Activated T-cell treated with anti-CD3 and anti-CD28 coated beads, Interleukin-2, amount 50 U/mL, for 1 hour (primary cell): ENCODE data around the gene ANP32A.
A peak's percentile ranks its signal among the peaks of the same experiment; 100 is the strongest.

ENCODE experiments used
- DNase-seq: peaks from one replicate; pipeline ENCODE4 v3.0.0-alpha.2; 2020

ANP32A gene

DNA sequence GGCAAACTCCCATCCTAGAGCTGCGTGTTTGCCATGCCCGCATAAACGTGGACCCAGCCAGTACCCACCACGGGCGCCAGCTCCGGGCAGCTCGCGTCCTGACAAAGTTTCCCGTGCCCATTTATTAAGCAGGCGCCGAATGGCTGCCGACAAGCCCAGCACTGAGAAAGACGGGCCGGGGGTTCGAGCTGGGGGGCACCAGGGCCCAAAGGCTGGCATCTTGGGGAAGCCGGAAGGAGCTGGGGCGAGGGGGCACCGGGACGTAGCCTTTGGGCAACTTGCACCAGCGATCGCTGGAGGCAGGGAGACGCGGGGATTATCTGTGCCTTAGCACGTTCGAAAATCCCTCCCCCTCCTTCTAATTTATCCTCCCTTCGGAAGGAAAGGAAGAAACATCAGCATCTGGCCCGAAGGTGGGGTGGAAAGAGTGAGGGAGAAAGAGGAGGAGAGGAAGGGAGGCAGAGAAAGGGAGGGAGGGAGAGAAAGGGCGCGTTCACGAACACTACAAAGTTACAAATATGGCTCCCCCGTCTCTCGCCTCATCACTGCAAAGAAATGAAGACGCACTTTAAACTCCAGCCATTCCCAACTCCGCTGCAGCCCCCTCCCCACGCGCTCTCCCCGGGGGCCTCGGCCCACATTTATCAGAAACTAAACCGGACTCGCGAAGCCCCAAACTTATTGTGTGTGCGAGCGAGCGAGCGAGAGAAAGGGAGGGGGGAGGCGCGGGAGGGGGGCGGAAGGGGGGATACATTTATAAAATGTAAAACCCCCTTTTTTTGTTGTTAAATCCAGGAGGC, 1.0 kb downstream of the ANP32A start:
- peak; percentile 69 for DNase-seq

- peak; percentile 58 for DNase-seq
Observed at GRCh38 chr15:68818769-68819494, 1.8 kb downstream of the ANP32A start.

- peak; percentile 79 for DNase-seq
Observed at GRCh38 chr15:68818066-68818768, 2.5 kb downstream of the ANP32A start.

DNA sequence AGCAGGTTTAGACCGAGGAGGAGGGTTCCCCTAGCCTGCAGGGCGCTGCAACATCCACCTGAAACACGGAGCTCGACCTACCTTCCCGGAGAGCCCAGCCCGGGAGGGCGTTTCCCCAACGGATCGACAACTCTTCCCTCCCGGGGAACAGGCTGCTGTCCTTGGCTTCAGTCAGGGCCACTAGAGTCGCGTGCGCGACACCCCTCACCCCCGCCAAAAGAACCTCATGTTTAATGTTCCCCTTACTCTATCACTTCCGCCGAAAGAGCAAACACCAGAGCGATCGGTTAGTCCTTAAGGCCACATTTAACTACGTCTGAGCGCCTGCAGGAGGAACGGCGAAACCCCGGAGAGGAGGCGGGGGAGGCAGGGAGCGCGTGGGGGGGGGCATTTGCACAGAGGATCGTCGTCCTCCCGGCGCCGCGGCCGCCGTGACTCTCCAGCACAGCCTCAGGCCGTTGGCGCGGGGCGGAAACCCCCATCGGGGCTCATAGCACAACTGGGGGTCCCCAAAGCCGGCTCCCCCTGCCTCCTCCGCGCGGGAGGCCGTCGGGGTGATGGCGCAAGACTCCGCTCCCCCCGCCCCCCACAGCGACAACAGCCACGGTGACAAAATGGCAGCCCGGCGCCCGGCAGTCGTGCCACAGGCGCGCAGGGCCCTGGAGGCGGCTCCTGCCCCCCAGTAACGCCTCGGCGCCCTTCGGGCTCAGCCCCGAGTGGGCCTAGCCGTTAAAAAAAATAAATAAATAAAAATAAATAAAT, 3.2 kb downstream of the ANP32A start:
- DNase-seq, result peak; percentile 85

- DNase-seq, result no peak
Observed at GRCh38 chr15:68816795-68817303, 3.8 kb downstream of the ANP32A start.

DNA sequence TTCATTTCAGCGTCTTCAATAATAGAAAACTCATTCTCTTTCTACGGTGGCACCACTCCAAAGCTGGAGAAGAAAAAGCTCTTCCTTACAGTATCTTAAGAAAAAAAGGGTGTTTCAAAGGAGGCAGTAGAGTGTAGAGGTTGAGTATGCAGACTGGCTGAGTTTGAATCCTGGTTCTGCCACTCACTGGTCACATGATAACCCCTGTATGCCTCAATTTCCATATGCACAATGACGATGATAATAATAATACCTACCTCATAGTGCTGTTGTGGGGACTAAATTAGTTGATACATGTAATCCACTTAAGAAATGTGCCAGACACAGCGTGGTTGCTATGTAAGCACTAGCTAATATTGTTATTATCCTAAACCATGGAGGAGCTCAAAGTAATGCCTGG, 4.5 kb downstream of the ANP32A start:
- no peak for DNase-seq

DNA sequence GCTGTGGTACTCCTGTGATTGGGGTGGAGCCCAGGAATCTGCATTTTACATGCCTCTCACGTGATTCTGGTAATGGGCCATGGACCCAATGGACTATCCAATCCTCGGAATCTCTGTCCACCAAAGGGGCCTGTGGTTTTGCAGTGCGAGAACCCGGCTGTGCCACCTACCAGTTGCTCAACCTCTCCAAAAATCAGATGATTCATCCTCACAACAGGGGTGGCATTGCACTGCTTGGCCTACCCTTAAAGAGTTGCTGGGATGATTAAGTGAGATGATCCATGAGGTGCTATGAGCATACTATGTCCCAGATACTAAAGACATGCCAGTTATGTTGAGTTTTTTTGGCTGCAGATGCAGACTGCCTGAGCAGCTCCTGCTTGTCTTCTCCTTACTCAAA, 5.1 kb downstream of the ANP32A start:
- no peak for DNase-seq

- DNase-seq, result no peak
Observed at GRCh38 chr15:68814596-68814995, 6.1 kb downstream of the ANP32A start.

DNA sequence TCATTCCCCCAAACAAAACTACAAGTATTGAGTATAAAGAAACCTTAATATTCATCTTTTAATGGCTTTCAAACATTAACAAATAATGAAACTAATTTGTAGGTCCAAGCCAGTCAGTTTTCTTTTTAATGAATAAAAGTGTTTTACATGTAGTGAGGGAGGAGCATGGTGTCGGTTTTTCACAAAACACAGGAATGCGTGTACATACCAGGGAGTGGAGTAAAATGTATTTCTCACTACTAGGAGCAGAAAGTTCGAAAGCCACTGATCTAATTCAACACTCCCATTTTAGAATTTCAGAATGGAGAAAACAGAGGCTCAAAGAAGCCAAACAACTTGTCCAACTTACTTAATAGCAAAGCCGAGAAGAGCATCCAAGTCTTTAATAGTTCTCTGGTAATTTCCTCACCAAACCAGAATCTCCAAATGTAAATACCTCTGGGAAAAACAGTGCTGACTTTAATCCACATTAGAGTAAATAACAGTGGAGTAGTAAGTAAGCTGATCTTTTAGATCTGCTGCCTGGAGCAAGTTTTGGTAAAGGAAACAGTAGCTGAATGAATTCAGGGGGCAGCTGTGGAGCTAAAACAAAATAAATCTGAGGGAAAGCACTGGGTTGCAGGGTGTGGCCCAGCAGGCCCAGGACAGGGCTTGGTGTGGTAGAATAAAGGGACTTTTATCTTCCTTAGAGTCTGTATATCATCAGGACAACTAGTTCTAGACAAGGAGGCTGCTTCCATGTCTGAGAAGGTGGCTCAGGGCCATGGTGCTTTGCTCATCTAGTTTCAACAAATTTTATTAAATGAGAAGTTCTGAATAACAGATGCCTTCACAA, 7.9 kb downstream of the ANP32A start:
- DNase-seq, result no peak

DNA sequence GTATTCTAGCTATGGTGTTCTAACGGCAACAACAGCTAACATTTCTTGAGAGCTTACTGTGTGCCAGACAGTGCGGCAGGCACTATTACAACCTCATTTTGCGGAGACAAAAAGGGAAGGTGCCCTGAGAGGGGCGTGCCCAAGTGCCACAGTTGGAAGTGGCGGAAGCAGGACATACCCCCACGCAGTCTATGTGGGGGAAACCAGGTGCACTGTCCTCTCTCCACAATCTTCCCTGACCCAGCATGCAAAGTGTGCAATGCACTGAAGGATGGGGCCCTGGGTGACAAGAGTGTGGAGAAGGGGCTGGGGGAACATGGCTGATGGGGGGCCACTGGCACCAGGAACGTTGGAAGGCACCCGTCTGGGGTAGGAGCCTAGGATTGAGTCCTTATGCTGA, 8.6 kb downstream of the ANP32A start:
- DNase-seq, result no peak

- no peak for DNase-seq
Observed at GRCh38 chr15:68809517-68809916, 11.2 kb downstream of the ANP32A start.

- no peak for DNase-seq
Observed at GRCh38 chr15:68808770-68809169, 11.9 kb downstream of the ANP32A start.

- no peak for DNase-seq
Observed at GRCh38 chr15:68808091-68808490, 12.6 kb downstream of the ANP32A start.

DNA sequence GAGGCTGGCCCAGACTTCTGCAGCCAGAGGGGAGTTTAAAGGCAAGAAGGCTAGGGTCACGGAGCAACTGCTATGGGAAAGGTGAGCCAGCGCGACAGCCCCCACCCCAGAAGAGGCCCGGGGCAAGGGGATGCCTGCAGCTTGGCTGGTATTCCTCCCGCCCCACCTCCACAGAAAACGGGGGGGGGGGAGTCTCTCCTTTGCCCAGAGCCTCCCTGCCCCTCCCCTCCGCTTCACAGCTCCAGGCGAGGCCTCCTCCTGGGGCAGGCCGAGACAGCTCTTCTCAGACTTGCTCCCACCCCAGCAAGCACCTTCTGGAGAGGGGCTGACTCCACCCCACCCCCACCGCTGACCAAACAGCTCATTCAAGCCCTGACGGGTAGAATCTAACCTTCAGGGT, 13.4 kb downstream of the ANP32A start:
- DNase-seq, result no peak

- DNase-seq, result no peak
Observed at GRCh38 chr15:68806220-68807060, 14.3 kb downstream of the ANP32A start.

DNA sequence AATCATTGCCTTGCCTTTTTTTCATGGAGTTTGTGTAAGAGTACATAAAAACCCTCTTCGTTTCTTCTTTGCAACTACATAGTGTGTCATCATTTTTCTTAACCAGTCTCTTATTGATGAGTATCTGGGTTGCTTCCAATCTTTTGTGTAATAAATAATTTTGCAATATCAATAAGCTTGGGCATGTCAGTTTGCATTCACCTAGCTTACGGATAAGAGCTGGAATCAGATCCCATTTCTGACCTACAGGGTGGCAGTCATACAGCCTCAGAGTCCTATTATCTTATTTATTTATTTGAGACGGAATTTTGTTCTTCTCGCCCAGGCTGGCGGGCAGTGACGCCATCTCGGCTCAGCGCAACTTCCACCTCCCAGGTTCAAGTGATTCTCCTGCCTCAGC, 18.3 kb downstream of the ANP32A start:
- DNase-seq, result no peak

DNA sequence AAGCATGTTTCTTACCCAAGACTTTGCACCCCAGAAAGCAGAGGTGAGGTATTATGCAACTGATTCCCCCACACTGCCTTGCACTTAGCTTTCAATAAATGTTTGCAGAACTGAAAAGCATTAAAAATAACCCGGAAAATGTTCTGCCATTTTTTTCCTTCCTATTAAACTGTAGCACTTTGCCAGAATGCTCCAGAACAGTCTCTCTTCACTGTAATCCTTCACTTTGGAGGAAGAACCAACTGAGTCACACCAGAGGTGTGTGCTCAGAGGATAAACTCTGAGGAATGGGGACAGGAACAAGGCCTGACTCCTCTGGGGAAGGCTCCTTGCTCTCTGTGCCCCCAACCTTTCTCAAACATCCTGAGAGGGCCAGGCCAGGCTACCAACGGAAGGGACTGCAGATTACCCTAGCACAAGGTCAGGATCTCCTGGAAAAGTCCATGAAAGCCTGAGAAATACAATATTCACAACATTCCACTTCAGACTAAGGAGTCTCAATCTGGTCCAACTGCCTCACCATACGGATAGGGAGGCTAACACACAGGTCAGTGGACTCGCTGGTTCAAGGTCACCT, 19.0 kb downstream of the ANP32A start:
- DNase-seq, result no peak

- DNase-seq, result no peak
Observed at GRCh38 chr15:68800875-68801274, 19.8 kb downstream of the ANP32A start.

GRCh38 chr15:68798346-68799094, 22.2 kb downstream of the ANP32A start:
- no peak for DNase-seq
